Pancreas (tissue), 10 donors: Measurements from ENCODE around the gene XYLT1. TPM values are rescaled to one million over a fixed set of nuclear protein-coding genes. Genes with fewer than 3 reads are reported as not detected.

Source experiments
- ATAC-seq, 4 donors: fragments of 200-7000 bp; cut with Tn5 transposase; one replicate each; pipeline versions ENCODE4 v1.8.0 to v1.9.1; 2020; ENCODE audit warnings: mild to moderate bottlenecking in 4 of 4, moderate library complexity in 4 of 4
- DNase-seq, 6 donors: peaks; one replicate each; pipeline ENCODE4 v3.0.0-alpha.2; 2020
- FAIRE-seq: peaks from 2 replicates; lab custom pipeline; 2012; peaks lifted over from hg19 to GRCh38; lab: Jason Lieb, UNC
- H3K27ac ChIP-seq, 4 donors: fragments of 200-600 bp; sonication (generic); 1 replicate in 3 of 4; 2 replicates in 1 of 4; pipeline versions ENCODE4 v1.5.0 to v1.8.0; 2020
- H3K27me3 ChIP-seq, 4 donors: fragments of 200-600 bp; one replicate each; pipeline ENCODE4 v1.8.0; 2021
- H3K36me3 ChIP-seq, 3 donors: fragments of 200-600 bp; sonication (generic) in 1 of 3; one replicate each; pipeline versions ENCODE4 v1.5.0 to v1.8.0; 2020 to 2021
- H3K4me1 ChIP-seq, 3 donors: fragments of 200-600 bp; one replicate each; pipeline ENCODE4 v1.8.0; 2021
- H3K4me3 ChIP-seq, 4 donors: fragments of 200-600 bp; sonication (generic) in 2 of 4; one replicate each; pipeline versions ENCODE4 v1.5.0 to v1.8.0; 2020 to 2021
- H3K9me3 ChIP-seq, 4 donors: fragments of 200-600 bp; one replicate each; pipeline ENCODE4 v1.8.0; 2021
- CTCF ChIP-seq, 4 donors: fragments of 200-600 bp; sonication (generic) in 3 of 4; IDR thresholded peaks; one replicate each; pipeline versions ENCODE4 v1.5.0 to v1.8.0; 2021; ENCODE audit warnings: antibody characterized with exemption in 4 of 4
- WGBS, 2 donors: extraction: QIAGEN DNeasy Blood & Tissue Kit; methylation state at CpG; one replicate each; pipeline ENCODE4 v1.1.7; 2013; 5-methylcytosine and 5-hydroxymethylcytosine counted together
- intact Hi-C, 3 donors: fragments of 100-400 bp; cut with DNase I; formaldehyde crosslinking; loops; one replicate each; pipeline versions ENCODE4 v1.11.1 to v1.14.2; 2022
- polyA plus RNA-seq, 2 donors: library from polyadenylated mRNA; stranded (reverse); fragments of 200-250 nt; gene quantifications; one replicate each; pipeline ENCODE4 v1.2.3, GENCODE V29; 2013
- total RNA-seq, 6 donors: library from RNA; stranded (reverse); fragmentation: NEBNext Ultra II Directional in 4 of 6; extraction: Animal tissue kit (Norgen Biotek cat#: 25700) in 4 of 6; gene quantifications; one replicate each; pipeline versions ENCODE4 v1.2.1 to v1.2.4, GENCODE V29; 2021 to 2023
- donor health status: healthy with polysubstance abuse.
- donor health status: DM: no; HTN: no; CAD: no; lungs with moderate emphysema.
- donor health status: DM: no; HTN: no; CAD: no.
- donor health status: control.
- donor health status: control.
- donor health status: Bipolar disorder and iron deficiency.
- donor health status: DM: yes; HTN: yes; CAD: no.
- donor health status: DM: no; HTN: no; CAD: no.
- donor health status: DM: no; HTN: no; CAD: no.
- donor health status: DM: yes; HTN: yes; CAD: no.

Gene XYLT1
- total and polyA plus RNA-seq, 8 donors, result 1.6 to 8.2 (median 4.6) TPM

GRCh38 chr16:17129971-17130370, 340.8 kb downstream of the XYLT1 start:
- Histone ChIP-seq H3K27me3 (no peaks in the 10 kb centered on the region), H3K36me3 (peaks cover 0 to 3% (median 0%) of the 10 kb centered on the region in 3 donors), H3K9me3 (no peaks in the 10 kb centered on the region), H3K4me1 (no peaks in the 10 kb centered on the region), H3K4me3 (no peak overlapping the region), H3K27ac (no peak overlapping the region)
- no peak for DNase-seq
- ATAC-seq, result no peak
- no peak for FAIRE-seq
- intact Hi-C loops, result no loop called here
- TF ChIP-seq CTCF (IDR thresholded peaks at IDR 0.05), result no peak
- 92% methylated on average over 5 of the region's 5 CpGs for WGBS, 2 donors

- Histone ChIP-seq H3K9me3 (no peaks in the 10 kb centered on the region), H3K36me3 (peaks cover 0 to 3% (median 0%) of the 10 kb centered on the region in 3 donors), H3K27me3 (no peaks in the 10 kb centered on the region), H3K27ac (no peak overlapping the region), H3K4me1 (no peaks in the 10 kb centered on the region), H3K4me3 (no peak overlapping the region)
- FAIRE-seq (no peak), ATAC-seq (no peak), DNase-seq (no peak)
- no peak for TF ChIP-seq CTCF (IDR thresholded peaks at IDR 0.05)
- WGBS, 2 donors, result 88 to 91% methylated on average over 6 of the region's 6 CpGs
- intact Hi-C loops, result no loop called here
These were observed 342.0 kb downstream of the XYLT1 start for GRCh38 chr16:17128791-17129190.

- no peaks in the 10 kb centered on the region for H3K27me3 ChIP-seq
- ATAC-seq (no peak), DNase-seq (no peak), FAIRE-seq (no peak)
- 65 to 67% methylated on average over 3 of the region's 3 CpGs for WGBS, 2 donors
- no peak for TF ChIP-seq CTCF (IDR thresholded peaks at IDR 0.05)
- H3K4me3 ChIP-seq, result no peak overlapping the region
- peaks cover 0 to 3% (median 0%) of the 10 kb centered on the region in 3 donors for H3K36me3 ChIP-seq
- intact Hi-C loops, result no loop called here
- no peak overlapping the region for H3K27ac ChIP-seq
- H3K4me1 ChIP-seq, result no peaks in the 10 kb centered on the region
- H3K9me3 ChIP-seq, result no peaks in the 10 kb centered on the region
These were observed 344.6 kb downstream of the XYLT1 start for GRCh38 chr16:17126156-17126555.

GRCh38 chr16:17125671-17126070, 345.1 kb downstream of the XYLT1 start:
- TF ChIP-seq CTCF (IDR thresholded peaks at IDR 0.05), result no peak

GRCh38 chr16:17117906-17118577, 352.7 kb downstream of the XYLT1 start:
- H3K27me3 ChIP-seq, result no peaks in the 10 kb centered on the region
- 79 to 82% methylated on average over 5 of the region's 5 CpGs for WGBS, 2 donors
- H3K4me3 ChIP-seq, result no peak overlapping the region
- H3K4me1 ChIP-seq, result no peaks in the 10 kb centered on the region
- no peak for ATAC-seq
- intact Hi-C loops, result no loop called here
- no peaks in the 10 kb centered on the region for H3K36me3 ChIP-seq
- no peak for TF ChIP-seq CTCF (IDR thresholded peaks at IDR 0.05)
- no peak overlapping the region for H3K27ac ChIP-seq
- H3K9me3 ChIP-seq, result no peaks in the 10 kb centered on the region
- no peak for DNase-seq
- FAIRE-seq, result no peak

More at GRCh38 chr16:17125671-17126070, 345.1 kb downstream of the XYLT1 start:
- FAIRE-seq (no peak), ATAC-seq (no peak), DNase-seq (no peak)
- Histone ChIP-seq H3K9me3 (no peaks in the 10 kb centered on the region), H3K4me3 (no peak overlapping the region), H3K27ac (no peak overlapping the region), H3K36me3 (peaks cover 0 to 3% (median 0%) of the 10 kb centered on the region in 3 donors), H3K4me1 (no peaks in the 10 kb centered on the region), H3K27me3 (no peaks in the 10 kb centered on the region)
- intact Hi-C loops, result no loop called here
